GM21381 (cell line): Measurements from ENCODE around the gene UMODL1.

Source experiments
- ATAC-seq: cut with Tn5 transposase; IDR thresholded peaks from one replicate; pipeline ENCODE4 v1.9.1; 2021; ENCODE audit warnings: mild to moderate bottlenecking, moderate library complexity; ENCODE audit not compliant: unreplicated experiment

Gene UMODL1

DNA sequence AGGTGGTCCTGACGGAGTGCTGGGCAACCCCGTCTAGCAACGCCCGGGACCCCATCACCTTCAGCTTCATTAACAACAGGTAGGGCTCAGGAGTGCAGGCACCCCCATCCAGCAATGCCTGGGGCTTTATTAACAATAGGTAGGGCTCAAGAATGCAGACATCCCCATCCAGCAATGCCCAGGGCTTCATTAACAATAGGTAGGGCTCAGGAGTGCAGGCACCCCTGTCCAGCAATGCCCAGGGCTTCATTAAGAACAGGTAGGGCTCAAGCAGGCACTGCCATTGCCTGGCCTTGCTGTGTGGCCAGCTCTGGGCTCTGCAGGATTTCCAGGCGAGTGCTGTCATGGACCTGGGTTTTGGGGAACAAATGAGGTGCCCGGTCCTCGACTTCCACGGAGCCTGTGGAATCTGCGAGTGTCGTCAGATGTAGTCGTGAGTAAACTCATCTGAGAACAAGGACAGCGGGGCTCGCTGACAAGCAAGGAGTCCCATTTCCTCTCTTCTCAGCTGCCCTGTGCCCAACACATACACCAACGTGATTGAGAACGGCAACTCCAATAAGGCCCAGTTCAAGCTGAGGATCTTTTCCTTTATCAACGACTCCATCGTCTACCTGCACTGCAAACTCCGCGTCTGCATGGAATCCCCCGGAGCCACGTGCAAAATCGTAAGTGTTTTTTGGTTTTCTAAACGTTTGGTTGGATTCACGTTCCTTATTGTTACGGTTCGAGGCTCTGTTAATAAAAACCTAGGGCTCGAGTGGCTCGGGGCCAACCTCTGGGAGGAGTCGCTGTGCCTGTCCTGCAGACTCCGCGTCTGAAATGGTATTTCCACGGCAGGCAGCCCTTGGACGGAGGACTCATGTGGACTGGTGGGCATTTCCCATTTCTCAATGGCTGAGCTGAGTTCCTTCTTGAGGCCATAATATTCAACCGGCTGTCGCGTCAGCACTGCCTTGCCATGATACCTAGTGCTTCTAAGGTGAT lies 56.3 kb downstream of the UMODL1 start:
- no peak for ATAC-seq

DNA sequence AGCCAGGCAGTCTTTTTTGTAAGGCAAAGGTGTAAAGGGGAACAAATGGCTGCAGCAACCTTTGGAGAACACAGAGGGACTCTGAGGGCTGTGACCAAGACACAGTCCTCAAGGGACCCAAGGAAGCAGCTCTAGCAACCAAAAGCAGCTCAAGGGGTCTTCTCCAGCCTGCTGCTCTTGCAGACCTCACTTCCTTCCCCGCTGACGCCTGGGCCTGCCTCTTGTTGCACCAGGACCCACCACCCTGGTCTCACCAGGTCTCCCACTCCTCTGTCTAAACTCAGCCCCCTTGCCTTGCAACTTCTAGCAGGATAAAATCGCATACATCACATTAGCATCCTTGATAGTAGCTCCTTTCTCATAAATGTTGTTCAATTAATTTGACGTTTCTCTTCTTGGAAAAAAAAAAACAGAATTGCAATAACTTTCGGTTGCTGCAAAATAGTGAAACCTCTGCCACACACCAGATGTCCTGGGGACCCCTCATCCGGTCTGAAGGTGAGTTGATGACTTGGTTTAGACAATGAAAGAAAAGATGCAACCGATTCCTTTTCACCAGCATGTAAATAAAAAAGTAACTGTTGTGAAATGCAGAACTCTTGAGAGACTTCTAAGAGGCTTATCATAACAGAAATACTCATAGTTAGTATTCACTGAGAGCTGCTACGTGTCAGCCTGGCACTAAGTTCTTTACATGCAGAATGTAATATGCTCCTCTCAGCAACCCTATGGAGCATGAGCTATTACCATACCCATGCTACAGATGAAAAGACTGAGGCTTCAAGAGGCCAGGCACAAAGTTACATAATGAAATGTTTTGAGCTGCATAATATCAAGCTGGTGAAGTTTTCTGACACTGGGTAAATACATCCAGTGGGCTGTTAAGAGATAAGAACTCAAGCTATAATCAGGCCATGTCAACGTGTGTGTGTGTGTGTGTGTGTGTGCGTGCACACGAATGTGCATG lies 58.5 kb downstream of the UMODL1 start:
- ATAC-seq = no peak

DNA sequence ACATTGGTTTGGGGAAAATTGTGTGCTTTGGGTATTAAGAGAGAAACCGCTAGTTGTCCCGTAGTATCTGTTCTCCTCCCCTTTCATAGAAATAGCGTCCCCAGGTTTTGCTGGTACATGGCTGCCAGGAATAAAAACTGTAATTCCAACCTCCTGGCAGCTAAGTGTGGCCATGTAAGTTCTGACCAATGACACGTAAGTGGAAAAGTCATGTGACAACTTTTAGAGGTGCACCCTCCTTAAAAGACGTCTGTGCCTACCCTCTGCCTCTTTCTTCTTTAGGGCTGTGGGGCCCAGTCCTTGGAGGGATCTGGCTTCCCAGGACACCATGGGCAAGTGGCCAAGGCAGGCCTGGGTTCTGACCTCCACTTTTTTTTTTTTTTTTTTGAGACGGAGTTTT lies 59.3 kb downstream of the UMODL1 start:
- no peak for ATAC-seq

DNA sequence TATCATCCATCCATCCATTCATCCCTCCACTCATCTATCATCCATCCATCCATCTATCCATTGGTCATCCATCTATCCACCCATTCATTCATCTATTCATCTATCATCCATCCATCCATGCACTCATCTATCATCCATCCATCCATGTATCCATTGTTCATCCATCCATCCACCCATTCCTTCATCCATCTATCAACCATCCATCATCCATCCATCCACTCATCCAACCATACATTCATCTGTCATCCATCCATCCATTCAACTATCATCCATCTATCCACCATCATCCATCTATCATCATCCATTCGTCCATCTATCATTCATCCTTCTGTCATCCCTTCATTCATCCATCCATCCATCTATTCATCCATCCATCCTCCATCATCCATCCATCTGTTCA lies 61.1 kb downstream of the UMODL1 start:
- no peak for ATAC-seq

DNA sequence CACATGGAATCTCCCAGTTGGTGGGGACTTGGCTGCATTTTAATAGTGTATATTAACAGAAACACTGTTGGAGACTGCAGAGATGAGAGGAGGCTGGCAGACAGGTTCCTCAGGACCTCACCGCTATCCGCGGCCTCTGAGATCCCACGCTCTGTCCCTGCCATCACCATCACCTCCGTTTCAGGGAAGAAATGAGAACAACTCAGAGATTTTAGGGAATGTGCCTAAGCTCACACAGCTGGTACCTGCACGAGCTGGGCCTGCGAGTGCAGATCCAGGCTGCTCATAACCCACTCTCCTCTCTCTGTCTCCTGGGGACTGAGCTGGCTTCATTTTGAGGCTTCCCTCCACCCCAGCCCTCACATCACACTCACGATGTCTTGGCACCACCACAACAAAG lies 62.0 kb downstream of the UMODL1 start:
- ATAC-seq = no peak

DNA sequence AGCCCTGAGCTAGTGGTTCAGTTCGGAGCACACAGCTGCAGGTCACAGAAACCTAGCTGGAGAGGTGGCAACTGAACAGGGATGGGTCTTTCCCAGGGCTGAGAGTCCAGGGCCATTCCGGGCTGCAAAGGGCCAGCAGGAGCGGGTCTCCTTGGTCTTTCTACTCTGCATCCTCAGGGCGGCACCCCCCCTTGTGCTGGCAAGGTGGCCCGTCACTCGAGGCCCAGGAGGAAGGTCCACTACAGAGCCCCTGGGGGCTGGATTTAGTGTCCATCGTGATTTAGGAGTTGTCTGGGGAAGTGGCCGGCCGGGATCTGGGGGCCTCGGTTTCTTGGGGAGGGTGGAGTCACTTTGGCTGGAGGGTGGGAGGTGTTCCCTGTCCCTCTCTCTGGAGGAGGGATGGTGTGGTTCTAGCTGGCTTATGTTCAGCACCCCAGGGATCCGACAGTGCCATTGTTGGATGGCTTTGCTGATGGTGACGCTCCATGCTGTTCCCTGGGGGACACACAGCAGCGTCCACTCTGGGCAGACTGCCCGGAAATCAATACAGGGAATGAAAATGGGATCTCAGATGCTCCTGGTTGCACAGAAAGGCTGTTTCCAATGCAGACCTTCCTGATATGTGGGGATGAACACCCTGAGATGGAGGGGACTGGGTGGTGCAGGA lies 64.4 kb downstream of the UMODL1 start:
- ATAC-seq = no peak

DNA sequence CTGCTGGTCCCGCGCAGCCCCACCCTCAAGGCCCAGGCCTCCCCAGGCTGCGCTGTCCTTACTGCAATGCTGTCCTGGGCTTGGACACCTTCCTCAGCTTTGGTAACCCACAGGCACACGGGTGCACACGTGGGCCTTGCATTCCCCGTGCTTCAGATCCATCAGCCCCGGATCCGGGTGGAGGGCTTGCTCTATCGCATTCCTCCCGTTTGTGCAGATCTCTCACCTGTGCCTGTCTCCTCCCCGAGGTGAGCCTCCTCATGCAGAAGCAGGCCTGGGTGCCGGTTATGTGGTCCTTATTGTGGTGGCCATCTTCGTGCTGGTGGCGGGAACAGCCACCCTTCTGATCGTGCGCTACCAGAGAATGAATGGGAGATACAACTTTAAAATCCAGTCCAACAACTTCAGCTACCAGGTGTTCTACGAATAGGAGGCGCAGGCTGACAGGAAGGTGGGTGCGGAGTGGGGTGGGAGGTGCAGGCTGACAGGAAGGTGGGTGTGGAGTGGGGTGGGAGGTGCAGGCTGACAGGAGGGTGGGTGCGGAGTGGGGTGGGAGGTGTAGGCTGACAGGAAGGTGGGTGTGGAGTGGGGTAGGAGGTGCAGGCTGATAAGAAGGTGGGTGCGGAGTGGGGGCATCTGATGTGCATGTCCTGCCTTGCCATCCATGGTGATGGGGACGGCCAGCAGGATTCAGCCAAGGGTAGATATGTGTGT lies 66.2 kb downstream of the UMODL1 start:
- no peak for ATAC-seq

DNA sequence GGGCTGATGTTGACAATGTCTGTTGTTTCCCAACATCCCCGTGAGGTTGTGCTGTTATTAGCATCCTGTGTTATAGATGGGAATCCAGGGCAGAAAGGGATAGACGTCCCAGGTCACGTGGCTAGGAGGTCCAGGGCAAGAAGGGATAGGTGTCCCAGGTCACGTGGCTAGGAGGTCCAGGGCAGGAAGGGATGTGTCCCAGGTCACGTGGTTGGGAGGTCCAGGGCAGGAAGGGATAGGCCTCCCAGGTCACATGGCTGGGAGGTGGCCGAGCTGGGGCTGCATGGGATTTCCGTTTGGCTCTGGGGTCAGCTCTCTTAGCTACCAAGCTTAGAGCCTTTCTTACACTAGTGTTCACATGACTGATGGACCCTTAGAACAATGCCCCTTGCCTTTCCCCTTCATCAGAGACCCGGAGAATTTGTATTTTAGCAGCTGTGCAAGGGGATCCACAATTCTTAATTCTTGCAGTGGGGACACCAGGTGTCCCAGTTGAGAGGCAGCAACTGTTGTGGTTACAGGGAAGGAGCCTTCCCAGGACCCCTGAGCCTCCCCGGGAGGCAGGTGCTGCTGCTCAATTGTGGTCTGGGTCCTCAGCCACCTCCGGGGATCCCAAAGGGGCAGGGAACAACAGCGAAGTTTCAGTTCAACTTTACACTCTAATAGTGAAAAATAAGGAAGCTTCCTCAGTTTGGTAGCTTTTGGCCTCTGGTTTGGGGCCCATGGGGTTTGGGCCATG lies 69.2 kb downstream of the UMODL1 start:
- ATAC-seq = no peak

DNA sequence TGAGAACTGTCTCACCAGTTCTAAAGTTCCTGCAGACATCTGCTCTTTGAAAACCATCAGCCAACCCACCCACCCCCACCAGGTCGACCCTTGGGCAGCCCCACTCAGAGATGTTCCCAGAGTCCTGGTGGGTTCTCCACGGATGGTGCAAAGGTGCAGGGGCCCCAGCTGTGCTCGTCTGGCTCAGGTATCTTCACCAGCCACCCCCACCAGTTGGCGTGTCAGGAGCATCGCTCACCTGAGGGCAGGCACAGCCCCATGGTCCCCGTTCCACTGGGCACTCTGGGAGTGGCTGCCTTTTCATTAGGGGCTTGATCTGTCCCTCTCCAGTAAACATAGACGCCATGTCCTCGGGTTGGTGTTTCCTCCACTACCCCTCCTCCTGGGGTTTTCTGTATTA lies 70.5 kb downstream of the UMODL1 start:
- ATAC-seq = no peak

DNA sequence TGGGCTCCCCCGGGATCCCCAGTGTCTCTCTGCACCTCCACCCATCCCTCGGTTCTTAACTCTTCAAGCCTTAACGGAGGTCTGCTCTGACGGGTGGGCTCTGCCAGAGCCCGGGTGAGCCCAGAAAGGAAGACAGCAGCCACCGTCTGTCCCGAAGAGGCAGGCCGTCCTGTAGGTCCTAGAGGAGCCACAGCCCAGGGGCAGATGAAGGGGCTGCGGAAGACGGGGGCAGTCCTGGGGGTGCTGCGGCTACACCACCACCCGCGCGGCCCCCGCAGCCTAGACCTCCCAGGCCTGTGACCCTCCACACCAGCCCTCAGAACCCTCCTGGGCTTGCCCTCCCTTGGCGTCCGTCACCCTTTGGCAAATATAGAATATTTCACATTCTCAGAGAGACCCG lies 71.0 kb downstream of the UMODL1 start:
- no peak for ATAC-seq

DNA sequence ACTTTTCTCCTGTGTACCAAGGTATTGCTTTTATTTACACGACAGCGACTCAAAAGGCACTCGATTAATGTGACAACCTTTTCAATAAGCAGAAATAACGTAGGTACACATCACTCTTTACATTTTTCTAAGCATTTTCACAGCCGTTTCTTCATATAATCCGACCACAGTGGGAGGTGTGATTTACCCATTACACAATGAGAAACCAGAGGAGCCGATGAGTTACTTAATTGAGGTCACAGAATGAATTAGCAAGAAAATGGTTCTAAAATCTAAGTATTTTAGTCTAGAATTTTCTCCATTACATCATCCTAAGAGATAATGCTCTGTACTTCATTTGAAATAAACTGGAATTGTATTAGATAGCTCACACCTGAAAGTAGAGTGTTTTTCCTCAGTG lies 71.5 kb downstream of the UMODL1 start:
- no peak for ATAC-seq

DNA sequence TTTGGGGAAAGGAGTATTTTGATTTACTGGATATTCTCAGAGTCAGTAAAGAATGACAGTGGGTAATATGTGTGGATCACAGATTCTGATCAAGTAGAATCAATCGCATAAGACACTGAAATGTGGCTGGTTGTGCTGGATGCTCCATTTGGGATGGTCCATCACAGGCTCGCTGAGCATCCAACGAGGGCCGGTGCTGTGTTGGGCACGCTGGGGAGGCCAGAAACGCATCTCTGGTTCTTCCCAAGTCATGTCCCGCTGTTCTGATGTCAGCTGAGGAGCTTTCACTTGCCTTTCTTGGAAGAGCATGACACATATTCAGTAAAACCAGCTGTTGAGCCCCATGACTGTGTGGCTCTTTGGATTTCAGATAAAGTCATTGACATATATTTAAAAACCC lies 72.0 kb downstream of the UMODL1 start:
- no peak for ATAC-seq

DNA sequence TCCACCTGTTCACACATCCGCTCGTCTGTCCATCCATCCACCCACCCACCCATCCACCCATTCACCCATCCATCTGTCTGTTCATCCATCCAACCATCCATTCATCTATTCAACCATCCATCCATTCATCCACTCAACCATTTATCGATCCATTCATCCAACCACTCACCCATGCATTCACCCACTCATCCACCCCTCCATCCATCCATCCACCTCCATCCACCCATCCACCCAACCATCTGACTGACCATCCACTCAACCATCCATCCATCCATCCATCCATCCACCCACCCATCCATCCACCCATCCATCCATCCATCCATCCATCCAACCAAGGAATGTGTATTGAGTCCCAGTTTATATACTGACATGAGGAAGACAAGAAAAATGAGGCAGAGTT lies 73.1 kb downstream of the UMODL1 start:
- no peak for ATAC-seq

DNA sequence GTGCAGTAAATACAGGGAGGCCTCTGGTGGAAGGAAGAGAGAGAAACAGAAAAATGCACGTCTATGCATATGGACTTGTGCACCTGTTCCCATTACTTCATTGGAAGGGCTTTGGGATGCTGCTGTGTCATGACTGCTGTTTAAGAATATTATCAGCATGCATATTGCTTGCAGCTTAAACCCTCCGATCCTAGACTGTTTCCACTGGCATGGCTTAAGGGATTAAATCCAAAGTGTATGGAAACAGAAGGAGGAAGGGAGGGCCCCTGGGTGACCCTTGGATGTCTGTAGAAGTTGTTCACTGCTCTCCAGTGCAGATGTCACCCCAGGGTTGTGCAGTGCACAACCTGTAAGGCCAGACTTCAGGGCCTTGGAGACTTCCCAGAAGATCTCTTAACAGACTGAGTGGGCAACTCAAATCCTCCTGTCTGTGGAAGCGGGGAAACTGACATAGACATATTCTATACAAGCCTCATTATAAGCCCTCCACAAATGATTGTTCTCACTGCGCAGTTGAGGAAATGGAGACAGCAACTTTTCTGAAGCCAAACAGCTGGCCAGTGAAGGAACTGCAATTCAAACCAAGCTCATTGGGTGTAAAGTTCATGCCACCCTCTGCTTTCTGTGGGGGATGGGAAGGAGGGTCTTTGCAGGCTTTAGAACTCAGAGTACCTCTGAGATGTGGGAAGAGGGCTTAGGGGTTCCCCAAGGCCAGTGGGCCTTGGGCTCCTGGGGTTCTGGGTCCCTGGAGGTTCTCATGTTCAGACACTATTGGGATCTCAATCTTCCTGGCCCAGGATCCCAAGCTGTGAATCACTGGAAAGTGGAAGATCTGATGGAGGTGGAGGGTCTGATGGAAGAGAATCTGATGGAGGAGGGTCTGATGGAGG lies 73.8 kb downstream of the UMODL1 start:
- ATAC-seq = no peak

DNA sequence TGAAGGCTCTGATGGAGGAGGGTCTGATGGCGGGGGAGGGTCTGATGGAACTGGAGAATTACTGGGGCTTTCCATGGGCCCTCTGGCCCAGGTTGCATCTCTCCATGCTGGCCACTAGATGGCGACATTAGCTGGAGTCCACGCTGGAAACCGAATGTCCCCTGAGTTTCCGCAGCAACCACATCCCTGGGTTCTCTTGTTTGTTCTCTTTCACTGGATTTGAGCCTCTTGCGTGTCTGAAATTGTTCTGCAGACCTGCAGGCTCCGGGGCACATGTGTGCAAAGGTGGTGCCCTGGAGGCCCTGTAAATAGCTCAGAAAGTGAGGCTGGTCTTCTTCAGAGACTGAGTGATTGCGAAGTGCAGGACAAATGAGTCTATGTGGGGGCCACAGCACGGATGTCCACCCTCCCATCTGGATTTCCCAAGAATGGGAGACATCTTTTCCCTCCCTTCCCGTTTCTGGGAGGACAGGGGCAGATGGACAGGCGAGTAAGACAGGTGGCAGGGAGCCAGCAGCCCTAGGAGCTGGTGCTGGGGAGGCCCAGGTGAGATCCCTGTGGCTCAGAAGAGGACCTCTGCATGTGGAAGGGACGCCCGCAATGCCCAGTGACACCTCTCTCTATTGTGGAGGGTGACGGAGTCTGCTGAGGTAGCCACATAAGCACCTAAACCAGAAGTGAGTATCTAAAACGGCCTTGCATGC lies 74.6 kb downstream of the UMODL1 start:
- ATAC-seq = no peak

DNA sequence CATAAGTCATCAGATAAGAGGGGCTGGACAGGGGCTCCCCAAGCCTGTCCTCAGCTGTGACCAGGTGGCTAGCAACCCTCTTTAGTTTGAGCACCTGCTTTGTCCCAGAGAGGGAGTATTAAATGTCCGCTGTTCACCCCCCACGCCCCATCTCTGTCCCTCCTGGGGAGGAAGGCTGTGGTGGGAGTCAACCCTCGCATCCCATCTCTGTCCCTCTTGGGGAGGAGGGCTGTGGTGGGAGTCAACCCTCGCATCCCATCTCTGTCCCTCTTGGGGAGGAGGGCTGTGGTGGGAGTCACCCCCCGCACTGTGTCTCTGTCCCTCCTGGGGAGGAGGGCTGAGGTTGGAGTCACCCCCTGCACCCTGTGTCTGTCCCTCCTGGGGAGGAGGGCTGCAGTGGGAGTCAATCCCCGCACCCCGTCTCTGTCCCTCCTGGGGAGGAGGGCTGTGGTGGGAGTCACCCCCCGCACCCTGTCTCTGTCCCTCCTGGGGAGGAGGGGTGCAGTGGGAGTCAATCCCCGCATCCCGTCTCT lies 75.2 kb downstream of the UMODL1 start:
- ATAC-seq = no peak

DNA sequence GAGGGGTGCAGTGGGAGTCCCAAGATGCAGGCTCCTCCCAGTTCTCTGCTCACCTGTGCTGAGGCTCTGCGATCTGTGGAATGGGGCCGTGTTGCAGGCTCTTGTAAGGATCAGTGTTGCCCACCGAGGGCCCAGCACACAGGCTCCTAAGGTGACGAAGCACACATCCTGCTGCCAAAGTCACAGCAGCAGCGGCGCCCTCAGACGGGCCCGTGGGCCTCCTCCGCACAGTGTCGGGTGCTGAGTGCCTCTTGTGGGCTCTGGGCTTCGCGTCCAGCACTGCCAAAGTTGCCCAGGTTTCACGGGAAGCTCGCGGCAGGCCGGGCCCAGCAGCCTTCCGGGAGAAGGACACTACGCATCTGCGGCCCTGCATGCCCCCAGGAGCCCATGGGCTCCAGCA lies 75.7 kb downstream of the UMODL1 start:
- ATAC-seq = no peak
